ENCODE results near the gene RYR3. TPM values are rescaled to one million over a fixed set of nuclear protein-coding genes. Genes with fewer than 3 reads are reported as not detected.

The RYR3 gene
- total RNA-seq, 1 donor from 2014 or later: 0.61 TPM

DNA sequence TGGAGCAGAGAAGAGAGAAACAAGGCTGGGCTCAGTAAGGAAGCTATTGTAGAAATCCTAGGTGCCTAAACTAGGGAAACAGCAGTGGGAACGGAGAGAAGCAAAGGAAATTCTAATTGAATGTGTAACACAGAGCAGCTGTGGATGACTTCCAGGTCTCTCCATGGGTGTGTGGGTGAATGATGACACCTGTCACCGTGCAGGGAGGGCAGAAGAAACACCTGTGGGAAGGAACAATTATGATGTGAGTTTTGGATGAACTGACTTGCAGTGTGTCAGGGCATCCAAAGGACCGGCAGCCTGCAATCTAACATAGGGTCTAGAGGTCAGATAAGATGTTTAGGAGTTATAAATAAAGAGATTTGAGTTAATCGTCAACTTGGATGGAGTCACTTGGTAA lies 144.2 kb downstream of the RYR3 start:
- TF ChIP-seq, protein P1, sequence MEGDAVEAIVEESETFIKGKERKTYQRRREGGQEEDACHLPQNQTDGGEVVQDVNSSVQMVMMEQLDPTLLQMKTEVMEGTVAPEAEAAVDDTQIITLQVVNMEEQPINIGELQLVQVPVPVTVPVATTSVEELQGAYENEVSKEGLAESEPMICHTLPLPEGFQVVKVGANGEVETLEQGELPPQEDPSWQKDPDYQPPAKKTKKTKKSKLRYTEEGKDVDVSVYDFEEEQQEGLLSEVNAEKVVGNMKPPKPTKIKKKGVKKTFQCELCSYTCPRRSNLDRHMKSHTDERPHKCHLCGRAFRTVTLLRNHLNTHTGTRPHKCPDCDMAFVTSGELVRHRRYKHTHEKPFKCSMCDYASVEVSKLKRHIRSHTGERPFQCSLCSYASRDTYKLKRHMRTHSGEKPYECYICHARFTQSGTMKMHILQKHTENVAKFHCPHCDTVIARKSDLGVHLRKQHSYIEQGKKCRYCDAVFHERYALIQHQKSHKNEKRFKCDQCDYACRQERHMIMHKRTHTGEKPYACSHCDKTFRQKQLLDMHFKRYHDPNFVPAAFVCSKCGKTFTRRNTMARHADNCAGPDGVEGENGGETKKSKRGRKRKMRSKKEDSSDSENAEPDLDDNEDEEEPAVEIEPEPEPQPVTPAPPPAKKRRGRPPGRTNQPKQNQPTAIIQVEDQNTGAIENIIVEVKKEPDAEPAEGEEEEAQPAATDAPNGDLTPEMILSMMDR (IDR thresholded peaks at IDR 0.05): no peak
- Histone ChIP-seq H3K4me3 (no peak overlapping the region), H3K4me1 (no peaks in the 10 kb centered on the region), H3K9me3 (no peaks in the 10 kb centered on the region), H3K27ac (no peak overlapping the region), H3K27me3 (no peaks in the 10 kb centered on the region), H3K36me3 (no peaks in the 10 kb centered on the region)
- ATAC-seq: no peak
- no peak for DNase-seq
- intact Hi-C loops (cut with DNase I): no loop called here

DNA sequence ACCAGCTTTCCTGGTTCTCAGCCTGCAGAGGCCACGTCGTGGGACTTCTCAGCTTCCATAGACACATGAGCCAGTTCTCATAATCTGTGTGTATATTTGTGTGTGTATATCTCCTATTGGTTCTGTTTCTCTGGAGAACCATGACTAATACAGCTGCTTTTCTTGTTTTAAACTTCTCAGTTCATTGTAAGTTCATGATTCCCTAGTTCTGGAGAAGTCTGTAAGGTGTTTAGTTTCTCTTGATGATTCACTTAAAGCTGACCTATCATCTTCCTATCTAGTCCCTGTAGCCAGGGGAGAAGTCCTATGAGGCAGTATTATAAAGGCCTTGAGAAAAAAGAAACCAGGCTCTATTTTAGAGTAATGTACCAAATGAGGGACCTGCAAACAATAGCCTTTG lies 147.7 kb downstream of the RYR3 start:
- TF ChIP-seq, protein P1 (IDR thresholded peaks at IDR 0.05): no peak
- H3K27ac ChIP-seq: no peak overlapping the region
- no peaks in the 10 kb centered on the region for H3K9me3 ChIP-seq
- no peak overlapping the region for H3K4me3 ChIP-seq
- ATAC-seq (no peak), DNase-seq (no peak)
- H3K4me1 ChIP-seq: no peaks in the 10 kb centered on the region
- no peaks in the 10 kb centered on the region for H3K36me3 ChIP-seq
- intact Hi-C loops (cut with DNase I): no loop called here
- H3K27me3 ChIP-seq: no peaks in the 10 kb centered on the region

DNA sequence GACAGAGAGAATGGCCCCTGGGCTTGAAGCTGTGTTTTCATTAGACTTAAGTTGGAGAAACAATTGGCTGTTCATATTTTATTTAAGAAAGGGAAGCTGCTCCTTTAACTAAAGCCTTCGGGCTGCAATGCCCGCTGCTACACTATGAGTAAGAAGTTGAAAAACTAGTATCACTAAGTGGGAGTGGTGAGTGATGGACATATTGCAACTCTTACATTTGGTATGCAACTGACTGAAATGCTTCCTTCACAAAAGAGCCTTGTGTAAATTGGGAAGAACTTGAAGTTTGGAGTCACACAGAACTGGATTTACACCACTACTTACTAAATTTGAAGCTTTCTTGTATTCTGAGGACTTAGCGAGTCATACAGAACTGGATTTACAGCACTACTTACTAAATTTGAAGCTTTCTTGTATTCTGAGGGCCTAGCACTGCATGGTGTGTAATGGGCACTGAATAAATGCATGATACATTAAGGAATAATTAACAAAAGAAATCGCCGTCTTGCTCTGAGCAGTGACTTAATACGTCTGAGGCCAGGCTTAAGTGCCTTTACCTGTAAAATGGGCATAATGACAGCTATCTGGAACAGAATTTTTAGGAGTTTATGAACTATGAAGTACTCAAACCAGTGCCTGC lies 149.5 kb downstream of the RYR3 start:
- no peak overlapping the region for H3K27ac ChIP-seq
- no peaks in the 10 kb centered on the region for H3K27me3 ChIP-seq
- no peak for ATAC-seq
- TF ChIP-seq, protein P1 (IDR thresholded peaks at IDR 0.05): no peak
- H3K36me3 ChIP-seq: no peaks in the 10 kb centered on the region
- H3K4me3 ChIP-seq: no peak overlapping the region
- intact Hi-C loops (cut with DNase I): no loop called here
- DNase-seq: no peak
- H3K4me1 ChIP-seq: no peaks in the 10 kb centered on the region
- H3K9me3 ChIP-seq: no peaks in the 10 kb centered on the region

DNA sequence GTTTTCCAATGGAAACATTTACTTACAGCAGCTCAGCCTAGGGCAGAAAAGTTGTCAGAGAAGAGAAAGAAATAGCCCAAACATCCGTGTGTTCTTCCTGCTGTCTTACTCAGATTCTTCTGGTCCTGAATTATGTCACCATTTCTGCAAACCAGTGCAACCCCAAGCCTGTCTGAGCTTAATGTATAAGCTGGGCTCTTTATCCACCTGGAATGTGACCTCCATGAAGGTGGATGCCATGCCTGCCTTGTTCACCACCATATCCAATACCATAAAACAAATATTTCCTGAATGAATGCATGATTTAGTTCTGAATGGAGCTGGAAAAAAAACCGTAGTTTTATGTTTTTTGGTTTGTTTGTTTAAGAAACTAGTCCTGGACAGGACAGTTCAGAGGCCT lies 150.9 kb downstream of the RYR3 start:
- H3K36me3 ChIP-seq: no peaks in the 10 kb centered on the region
- DNase-seq (no peak), ATAC-seq (no peak)
- no peak overlapping the region for H3K27ac ChIP-seq
- no peaks in the 10 kb centered on the region for H3K9me3 ChIP-seq
- TF ChIP-seq, protein P1 (IDR thresholded peaks at IDR 0.05): no peak
- H3K4me3 ChIP-seq: no peak overlapping the region
- H3K27me3 ChIP-seq: no peaks in the 10 kb centered on the region
- no peaks in the 10 kb centered on the region for H3K4me1 ChIP-seq
- intact Hi-C loops (cut with DNase I): no loop called here

DNA sequence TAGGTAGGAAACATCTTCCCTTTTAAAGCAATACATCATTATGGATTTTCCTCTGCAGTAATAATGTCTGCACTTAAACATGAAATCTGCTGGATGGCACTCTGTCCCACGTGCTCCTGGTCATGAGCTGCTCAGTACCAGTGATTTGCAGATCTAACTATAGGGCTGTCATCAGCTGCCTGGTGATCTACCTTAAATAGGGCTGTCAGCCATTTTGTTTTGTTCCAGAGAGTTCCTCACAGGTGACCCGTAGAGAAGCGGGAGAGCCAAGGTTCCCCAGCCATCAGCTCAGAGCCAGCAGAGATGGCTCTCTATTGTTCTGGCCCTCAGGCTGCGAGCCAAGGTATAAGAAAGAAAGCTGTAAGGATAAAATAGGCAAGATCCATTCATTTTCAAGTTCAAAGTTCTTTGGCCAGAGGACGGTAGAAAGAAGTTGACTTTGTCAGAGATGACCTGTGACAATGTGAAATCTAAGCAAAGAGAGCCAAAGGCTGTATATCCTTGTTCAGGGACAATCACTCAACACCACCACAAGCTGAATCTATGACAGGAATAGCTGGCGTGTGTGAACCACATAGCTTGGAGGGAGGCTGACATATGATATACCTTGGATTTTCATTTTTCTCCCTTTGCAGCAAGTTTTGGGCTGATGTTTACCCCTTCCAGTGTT lies 156.5 kb downstream of the RYR3 start:
- ATAC-seq (no peak), DNase-seq (no peak)
- H3K36me3 ChIP-seq: no peaks in the 10 kb centered on the region
- no peaks in the 10 kb centered on the region for H3K27me3 ChIP-seq
- no peak overlapping the region for H3K4me3 ChIP-seq
- TF ChIP-seq, protein P1 (IDR thresholded peaks at IDR 0.05): no peak
- no peaks in the 10 kb centered on the region for H3K9me3 ChIP-seq
- no peaks in the 10 kb centered on the region for H3K4me1 ChIP-seq
- H3K27ac ChIP-seq: no peak overlapping the region
- intact Hi-C loops (cut with DNase I): no loop called here

Measured in upper lobe of right lung (tissue), 1 donor.